Liver (tissue), 9 donors: ENCODE data around the gene PPM1D. TPM values are rescaled to one million over a fixed set of nuclear protein-coding genes. Genes with fewer than 3 reads are reported as not detected.
"Not testable (repeated sequence)": the region's sequence is repeated elsewhere in the genome, so short reads cannot be mapped to it uniquely, and the experiment has no call there.

ENCODE experiments used
- DNase-seq: peaks from one replicate; pipeline ENCODE4 v3.0.0-alpha.2; 2017; ENCODE audit warnings: low spot score
- H3K27ac ChIP-seq, 2 donors: one replicate each; pipeline ENCODE4 v1.7.0; 2013; ENCODE audit warnings: inconsistent platforms in 2 of 2, low read length in 2 of 2, control low read depth in 1 of 2, low read depth in 1 of 2, mild to moderate bottlenecking in 1 of 2
- H3K27me3 ChIP-seq, 4 donors: one replicate each; pipeline versions ENCODE4 v1.6.1 to v1.7.0; 2013; ENCODE audit warnings: low read length in 3 of 4, inconsistent platforms in 1 of 4, mild to moderate bottlenecking in 1 of 4, moderate library complexity in 1 of 4; ENCODE audit not compliant: control insufficient read depth in 4 of 4, insufficient read depth in 4 of 4
- H3K36me3 ChIP-seq, 4 donors: one replicate each; pipeline versions ENCODE4 v1.6.1 to v1.7.0; 2013; ENCODE audit warnings: low read length in 3 of 4, mild to moderate bottlenecking in 3 of 4, low read depth in 1 of 4, moderate library complexity in 1 of 4; ENCODE audit not compliant: control insufficient read depth in 4 of 4, insufficient read depth in 3 of 4
- H3K4me1 ChIP-seq, 4 donors: one replicate each; pipeline versions ENCODE4 v1.6.1 to v1.7.0; 2013; ENCODE audit warnings: low read length in 3 of 4, mild to moderate bottlenecking in 3 of 4, moderate library complexity in 1 of 4; ENCODE audit not compliant: control insufficient read depth in 4 of 4, insufficient read depth in 4 of 4
- H3K4me3 ChIP-seq, 3 donors: one replicate each; pipeline versions ENCODE4 v1.6.1 to v1.7.0; 2013; ENCODE audit warnings: low read length in 3 of 3, control low read depth in 1 of 3, low read depth in 1 of 3, mild to moderate bottlenecking in 1 of 3
- H3K9ac ChIP-seq, 2 donors: one replicate each; pipeline ENCODE4 v1.7.0; 2013; ENCODE audit warnings: low read length in 2 of 2, mild to moderate bottlenecking in 2 of 2, moderate library complexity in 2 of 2, control low read depth in 1 of 2, low read depth in 1 of 2
- H3K9me3 ChIP-seq, 4 donors: one replicate each; pipeline versions ENCODE4 v1.6.1 to v1.7.0; 2013; ENCODE audit warnings: low read length in 3 of 4; ENCODE audit not compliant: control insufficient read depth in 4 of 4
- CTCF ChIP-seq: fragments of 150-350 bp; IDR thresholded peaks from 2 replicates; pipeline ENCODE4 v1.5.1; 2017; ENCODE audit warnings: improper control_type of control experiment, low read depth, low read length; ENCODE audit not compliant: missing input control
- EGR1 ChIP-seq, 2 donors: IDR thresholded peaks; 2 replicates each; pipeline ENCODE4 v1.6.1; 2016 to 2018; ENCODE audit warnings: antibody characterized with exemption in 2 of 2, low read depth in 2 of 2
- FOXA1 ChIP-seq: IDR thresholded peaks from 2 replicates; pipeline ENCODE4 v1.6.1; 2016; ENCODE audit warnings: antibody characterized with exemption
- FOXA2 ChIP-seq: IDR thresholded peaks from 2 replicates; pipeline ENCODE4 v1.6.1; 2016; ENCODE audit warnings: antibody characterized with exemption
- GABPA ChIP-seq, 2 donors: IDR thresholded peaks in 1 of 2; conservative IDR thresholded peaks in 1 of 2; 2 replicates each; pipeline ENCODE4 v1.6.1; 2016; ENCODE audit warnings: antibody characterized with exemption in 2 of 2, mild to moderate bottlenecking in 1 of 2, moderate library complexity in 1 of 2
- HNF4A ChIP-seq, 2 donors: conservative IDR thresholded peaks; 2 replicates each; pipeline ENCODE4 v1.6.1; 2016; ENCODE audit warnings: antibody characterized with exemption in 2 of 2, mild to moderate bottlenecking in 2 of 2
- HNF4G ChIP-seq: IDR thresholded peaks from 2 replicates; pipeline ENCODE4 v1.6.1; 2016; ENCODE audit warnings: antibody characterized with exemption
- JUND ChIP-seq, 2 donors: IDR thresholded peaks; 2 replicates each; pipeline ENCODE4 v1.6.1; 2016; ENCODE audit warnings: antibody characterized with exemption in 2 of 2
- MAX ChIP-seq: IDR thresholded peaks from 2 replicates; pipeline ENCODE4 v1.6.1; 2016; ENCODE audit warnings: antibody characterized with exemption
- NR2F2 ChIP-seq: IDR thresholded peaks from 2 replicates; pipeline ENCODE4 v1.6.1; 2016; ENCODE audit warnings: antibody characterized with exemption
- RAD21 ChIP-seq, 2 donors: IDR thresholded peaks; 2 replicates each; pipeline ENCODE4 v1.6.1; 2016; ENCODE audit warnings: antibody characterized with exemption in 2 of 2, mild to moderate bottlenecking in 2 of 2
- REST ChIP-seq: IDR thresholded peaks from 2 replicates; pipeline ENCODE4 v1.6.1; 2016; ENCODE audit warnings: antibody characterized with exemption, mild to moderate bottlenecking
- SP1 ChIP-seq: IDR thresholded peaks from 2 replicates; pipeline ENCODE4 v1.6.1; 2018; ENCODE audit warnings: antibody characterized with exemption, mild to moderate bottlenecking
- TAF1 ChIP-seq: conservative IDR thresholded peaks from 2 replicates; pipeline ENCODE4 v1.6.1; 2016; ENCODE audit warnings: antibody characterized with exemption, mild to moderate bottlenecking
- YY1 ChIP-seq: IDR thresholded peaks from 2 replicates; pipeline ENCODE4 v1.6.1; 2016; ENCODE audit warnings: antibody characterized with exemption, mild to moderate bottlenecking
- WGBS: extraction: QIAGEN DNeasy Blood & Tissue Kit; methylation state at CpG from one replicate; pipeline ENCODE4 v1.1.7; 2013; 5-methylcytosine and 5-hydroxymethylcytosine counted together
- polyA plus RNA-seq, 2 donors: library from polyadenylated mRNA; stranded (reverse) in 1 of 2; unstranded in 1 of 2; fragments of 200-250 nt in 1 of 2; fragments of >200 nt in 1 of 2; fragmentation: Nextera tagmentation in 1 of 2; extraction: Ambion mirVana in 1 of 2; gene quantifications; one replicate each; pipeline versions ENCODE4 v1.2.1 to v1.2.3, GENCODE V29; 2013 to 2015
- total RNA-seq, 2 donors: library from RNA; depleted of rRNA; stranded (reverse); fragments of >200 nt; gene quantifications; one replicate each; pipeline ENCODE4 v1.2.3, GENCODE V29; 2014
- donor health status: healthy.
- donor health status: healthy.
- donor health status: healthy.
- donor health status: healthy.
- donor health status: healthy.

PPM1D gene
- total and polyA plus RNA-seq, 4 donors: 2.0 to 8.7 (median 5.0) TPM

- Histone ChIP-seq H3K27me3 (no peaks in the 10 kb centered on the region), H3K9me3 (no peaks in the 10 kb centered on the region), H3K27ac (no peak overlapping the region), H3K4me3 (no peak overlapping the region), H3K4me1 (peaks cover 0 to 4% (median 0%) of the 10 kb centered on the region in 4 donors), H3K9ac (no peak overlapping the region), H3K36me3 (no peaks in the 10 kb centered on the region)
- WGBS: over 99% methylated on average over 19 of the region's 19 CpGs
- TF ChIP-seq RAD21 (IDR thresholded peaks at IDR 0.05): no peak
- TF ChIP-seq JUND (IDR thresholded peaks at IDR 0.05): no peak
- no peak for TF ChIP-seq EGR1 (IDR thresholded peaks at IDR 0.05; ENCODE audit: low read depth in 2 of 2)
- no peak for TF ChIP-seq HNF4A (conservative IDR thresholded peaks at IDR 0.05)
- TF ChIP-seq REST: no peak
- no peak for TF ChIP-seq HNF4G
- no peak for TF ChIP-seq MAX
- DNase-seq: no peak
These were observed 13.3 kb downstream of the PPM1D start for GRCh38 chr17:60613325-60613724.

- not testable (repeated sequence) for H3K27ac ChIP-seq, H3K9me3 ChIP-seq, H3K4me1 ChIP-seq, H3K9ac ChIP-seq, H3K4me3 ChIP-seq, H3K27me3 ChIP-seq, DNase-seq, H3K36me3 ChIP-seq
- 96% methylated on average over 20 of the region's 20 CpGs for WGBS
These were observed 13.8 kb downstream of the PPM1D start for GRCh38 chr17:60613796-60614195.

GRCh38 chr17:60614247-60614646 lies 14.3 kb downstream of the PPM1D start:
- H3K9me3 ChIP-seq, H3K4me3 ChIP-seq, H3K9ac ChIP-seq, H3K27ac ChIP-seq, DNase-seq, H3K27me3 ChIP-seq, H3K4me1 ChIP-seq, H3K36me3 ChIP-seq: not testable (repeated sequence)
- WGBS: 86% methylated on average over 3 of the region's 3 CpGs

- Histone ChIP-seq H3K27me3 (no peaks in the 10 kb centered on the region), H3K4me1 (peaks cover 0 to 4% (median 0%) of the 10 kb centered on the region in 4 donors), H3K4me3 (no peak overlapping the region), H3K9ac (no peak overlapping the region), H3K27ac (no peak overlapping the region), H3K36me3 (no peaks in the 10 kb centered on the region), H3K9me3 (no peaks in the 10 kb centered on the region)
- WGBS: 95% methylated on average over 7 of the region's 7 CpGs
- no peak for DNase-seq
- TF ChIP-seq CTCF (no peak), SP1 (no peak), JUND (IDR thresholded peaks at IDR 0.05) (no peak), NR2F2 (no peak), MAX (no peak), YY1 (no peak), GABPA (IDR thresholded peaks at IDR 0.05 in 1 of 2, conservative IDR thresholded peaks at IDR 0.05 in 1 of 2) (no peak), FOXA1 (no peak), RAD21 (IDR thresholded peaks at IDR 0.05) (no peak), HNF4A (conservative IDR thresholded peaks at IDR 0.05) (no peak), FOXA2 (no peak), TAF1 (no peak), REST (no peak)
These were observed 15.1 kb downstream of the PPM1D start for GRCh38 chr17:60615108-60615507.
